Cardiac muscle cell (in vitro differentiated cells and primary cell): ENCODE data around the gene POLD3. TPM values are rescaled to one million over a fixed set of nuclear protein-coding genes. Genes with fewer than 3 reads are reported as not detected.

Experiments
- DNase-seq, 2 donors: peaks; one replicate each; pipeline versions ENCODE4 v3.0.0 to v3.0.0-alpha.2; 2010 to 2017; ENCODE audit warnings: low read depth in 1 of 2, low spot score in 1 of 2
- H3K27ac ChIP-seq: fragments of 200-600 bp; sonication (generic); 2 replicates; pipeline ENCODE4 v1.5.1; 2016
- H3K27me3 ChIP-seq: fragments of 200-600 bp; sonication (generic); 2 replicates; pipeline ENCODE4 v1.6.0; 2016; ENCODE audit warnings: control low read depth
- H3K36me3 ChIP-seq: fragments of 200-600 bp; sonication (generic); 2 replicates; pipeline ENCODE4 v1.5.1; 2016; ENCODE audit warnings: control low read depth
- H3K4me1 ChIP-seq: fragments of 200-600 bp; sonication (generic); 2 replicates; pipeline ENCODE4 v1.8.1; 2017; ENCODE audit warnings: low read depth, mild to moderate bottlenecking, mixed run types
- H3K4me3 ChIP-seq: fragments of 200-600 bp; sonication (generic); 2 replicates; pipeline ENCODE4 v1.5.1; 2016; ENCODE audit warnings: mild to moderate bottlenecking
- H3K9me3 ChIP-seq: fragments of 200-600 bp; sonication (generic); 2 replicates; pipeline ENCODE4 v1.5.1; 2017; ENCODE audit warnings: low read depth, mild to moderate bottlenecking, control low read depth
- CTCF ChIP-seq: IDR thresholded peaks from 2 replicates; pipeline ENCODE4 v1.5.1; 2012; ENCODE audit warnings: low read depth, mild to moderate bottlenecking, low read length
- polyA plus RNA-seq: library from polyadenylated mRNA; unstranded; fragments of >200 nt; fragmentation: Nextera tagmentation; extraction: Ambion mirVana; gene quantifications from 2 replicates; pipeline ENCODE4 v1.2.1, GENCODE V29; 2016
- total RNA-seq: library from RNA; depleted of rRNA; stranded (reverse); fragments of >200 nt; gene quantifications from 2 replicates; pipeline ENCODE4 v1.2.3, GENCODE V29; 2016

The POLD3 gene
- total and polyA plus RNA-seq, 2 experiments from 2014 or later, result 13.1 to 24.1 TPM

- Histone ChIP-seq H3K36me3 (no peaks in the 10 kb centered on the region), H3K27me3 (peaks cover 15% of the 10 kb centered on the region), H3K27ac (no peak overlapping the region), H3K4me3 (no peak overlapping the region), H3K4me1 (no peaks in the 10 kb centered on the region), H3K9me3 (no peaks in the 10 kb centered on the region)
- no peak for TF ChIP-seq CTCF
- no peak for DNase-seq
These were observed 88.5 kb downstream of the POLD3 start for GRCh38 chr11:74680703-74681531.

- Histone ChIP-seq H3K27me3 (peaks cover 15% of the 10 kb centered on the region), H3K36me3 (no peaks in the 10 kb centered on the region), H3K27ac (no peak overlapping the region), H3K4me1 (no peaks in the 10 kb centered on the region), H3K4me3 (no peak overlapping the region), H3K9me3 (no peaks in the 10 kb centered on the region)
- DNase-seq, result no peak
- TF ChIP-seq CTCF, result no peak
These were observed 89.6 kb downstream of the POLD3 start for GRCh38 chr11:74681686-74682651.

- Histone ChIP-seq H3K27ac (no peak overlapping the region), H3K4me1 (no peaks in the 10 kb centered on the region), H3K9me3 (no peaks in the 10 kb centered on the region), H3K36me3 (no peaks in the 10 kb centered on the region), H3K27me3 (peaks cover 15% of the 10 kb centered on the region), H3K4me3 (no peak overlapping the region)
- TF ChIP-seq CTCF, result no peak
- DNase-seq, result no peak
These were observed 90.4 kb downstream of the POLD3 start for GRCh38 chr11:74682731-74683278.

- peak; percentile 51 for TF ChIP-seq CTCF
- peak in 1 of 2 donors; percentile 39 for DNase-seq
- H3K4me3 ChIP-seq, result peak overlapping the region; percentile 15
- H3K27ac ChIP-seq, result no peak overlapping the region
- peaks cover 15% of the 10 kb centered on the region for H3K27me3 ChIP-seq
- no peaks in the 10 kb centered on the region for H3K9me3 ChIP-seq
- H3K36me3 ChIP-seq, result no peaks in the 10 kb centered on the region
- no peaks in the 10 kb centered on the region for H3K4me1 ChIP-seq
These were observed 91.0 kb downstream of the POLD3 start for GRCh38 chr11:74683279-74683871.

- Histone ChIP-seq H3K27me3 (peaks cover 15% of the 10 kb centered on the region), H3K9me3 (no peaks in the 10 kb centered on the region), H3K27ac (no peak overlapping the region), H3K36me3 (no peaks in the 10 kb centered on the region), H3K4me3 (no peak overlapping the region), H3K4me1 (no peaks in the 10 kb centered on the region)
- no peak for TF ChIP-seq CTCF
- no peak for DNase-seq
These were observed 91.6 kb downstream of the POLD3 start for GRCh38 chr11:74683941-74684481.
